ENCODE data around the gene L3MBTL3.

L3MBTL3 gene

DNA sequence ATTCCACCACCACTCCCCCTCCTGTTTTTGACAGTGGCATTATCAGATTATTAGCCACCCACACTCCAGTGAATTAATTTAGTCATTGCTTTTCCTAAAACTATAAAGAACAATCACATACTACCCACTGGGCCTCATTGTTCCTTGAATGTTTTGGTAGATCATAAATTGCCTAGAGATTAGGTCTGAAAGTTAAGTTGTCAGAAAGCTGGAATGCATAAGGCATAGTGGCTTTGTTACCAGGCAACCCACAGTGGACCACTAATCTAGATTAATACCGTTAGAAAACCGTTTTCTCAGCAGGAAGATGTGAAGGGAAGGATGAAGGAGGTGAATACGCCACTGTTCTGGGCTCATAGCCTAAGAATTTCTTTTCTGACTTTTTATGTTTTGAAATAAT is 128.7 kb downstream of the L3MBTL3 start:
- TF ChIP-seq SIN3A (IDR thresholded peaks at IDR 0.05; ENCODE audit: borderline replicate concordance, insufficient read depth, low read length) (no peak), TAF1 (IDR thresholded peaks at IDR 0.05; ENCODE audit: borderline replicate concordance, insufficient read depth, low read length) (no peak)

DNA sequence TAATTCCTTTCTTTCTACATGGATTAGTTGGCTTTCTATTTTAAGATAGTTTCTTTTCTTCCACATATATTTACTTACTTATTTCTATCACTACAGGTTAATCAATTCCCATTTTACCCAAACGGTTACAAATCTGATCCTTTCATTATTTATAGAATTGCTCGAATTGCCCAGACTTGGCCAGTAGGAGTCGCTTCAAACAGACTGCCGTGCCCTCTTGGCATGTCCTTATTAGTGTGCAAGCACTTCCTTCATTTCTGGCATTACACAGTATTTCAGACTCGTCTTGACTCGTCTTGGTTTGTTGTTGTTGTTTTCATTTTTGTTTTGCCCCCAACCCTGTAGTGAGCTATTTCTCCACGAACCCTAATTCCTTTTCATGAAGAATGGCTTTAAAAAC is 129.8 kb downstream of the L3MBTL3 start:
- TF ChIP-seq, protein P1, sequence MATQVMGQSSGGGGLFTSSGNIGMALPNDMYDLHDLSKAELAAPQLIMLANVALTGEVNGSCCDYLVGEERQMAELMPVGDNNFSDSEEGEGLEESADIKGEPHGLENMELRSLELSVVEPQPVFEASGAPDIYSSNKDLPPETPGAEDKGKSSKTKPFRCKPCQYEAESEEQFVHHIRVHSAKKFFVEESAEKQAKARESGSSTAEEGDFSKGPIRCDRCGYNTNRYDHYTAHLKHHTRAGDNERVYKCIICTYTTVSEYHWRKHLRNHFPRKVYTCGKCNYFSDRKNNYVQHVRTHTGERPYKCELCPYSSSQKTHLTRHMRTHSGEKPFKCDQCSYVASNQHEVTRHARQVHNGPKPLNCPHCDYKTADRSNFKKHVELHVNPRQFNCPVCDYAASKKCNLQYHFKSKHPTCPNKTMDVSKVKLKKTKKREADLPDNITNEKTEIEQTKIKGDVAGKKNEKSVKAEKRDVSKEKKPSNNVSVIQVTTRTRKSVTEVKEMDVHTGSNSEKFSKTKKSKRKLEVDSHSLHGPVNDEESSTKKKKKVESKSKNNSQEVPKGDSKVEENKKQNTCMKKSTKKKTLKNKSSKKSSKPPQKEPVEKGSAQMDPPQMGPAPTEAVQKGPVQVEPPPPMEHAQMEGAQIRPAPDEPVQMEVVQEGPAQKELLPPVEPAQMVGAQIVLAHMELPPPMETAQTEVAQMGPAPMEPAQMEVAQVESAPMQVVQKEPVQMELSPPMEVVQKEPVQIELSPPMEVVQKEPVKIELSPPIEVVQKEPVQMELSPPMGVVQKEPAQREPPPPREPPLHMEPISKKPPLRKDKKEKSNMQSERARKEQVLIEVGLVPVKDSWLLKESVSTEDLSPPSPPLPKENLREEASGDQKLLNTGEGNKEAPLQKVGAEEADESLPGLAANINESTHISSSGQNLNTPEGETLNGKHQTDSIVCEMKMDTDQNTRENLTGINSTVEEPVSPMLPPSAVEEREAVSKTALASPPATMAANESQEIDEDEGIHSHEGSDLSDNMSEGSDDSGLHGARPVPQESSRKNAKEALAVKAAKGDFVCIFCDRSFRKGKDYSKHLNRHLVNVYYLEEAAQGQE (IDR thresholded peaks at IDR 0.05; ENCODE audit: insufficient read depth in 1 of 2, low read depth in 2 of 2, low read length in 2 of 2): no peak
- TF ChIP-seq TAF1 (IDR thresholded peaks at IDR 0.05; ENCODE audit: borderline replicate concordance, insufficient read depth, low read length): no peak
- TF ChIP-seq POLR2AphosphoS5 (IDR thresholded peaks at IDR 0.05; ENCODE audit: low read depth, low read length): no peak
- no peak for TF ChIP-seq FOXP2 (optimal IDR thresholded peaks at IDR 0.05; ENCODE audit: borderline replicate concordance, extremely low read depth, extremely low read length, insufficient read depth)
- no peak for TF ChIP-seq SIN3A (IDR thresholded peaks at IDR 0.05; ENCODE audit: borderline replicate concordance, insufficient read depth, low read length)

DNA sequence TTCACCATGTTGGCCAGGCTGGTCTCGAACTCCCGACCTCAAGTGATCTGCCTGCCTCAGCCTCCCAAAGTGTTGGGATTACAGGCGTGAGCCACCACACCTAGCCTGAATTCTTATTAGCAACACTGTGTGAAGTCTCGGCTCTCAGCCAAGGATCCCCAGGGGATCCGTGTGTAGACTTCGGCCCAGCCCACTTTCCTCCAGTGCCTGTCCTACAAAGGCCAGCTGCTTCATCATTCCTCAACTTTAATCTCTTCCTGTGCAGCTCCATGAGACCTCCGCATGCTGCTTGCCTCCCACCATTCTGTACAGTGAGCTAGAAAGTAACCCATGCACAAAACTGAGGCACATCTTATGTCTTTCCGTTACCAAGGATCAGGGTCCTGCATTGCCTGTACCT is 132.5 kb downstream of the L3MBTL3 start:
- TF ChIP-seq POLR2AphosphoS5 (IDR thresholded peaks at IDR 0.05; ENCODE audit: low read depth, low read length): no peak
- no peak for TF ChIP-seq SIN3A (IDR thresholded peaks at IDR 0.05; ENCODE audit: borderline replicate concordance, insufficient read depth, low read length)
- TF ChIP-seq TAF1 (IDR thresholded peaks at IDR 0.05; ENCODE audit: borderline replicate concordance, insufficient read depth, low read length): no peak
- TF ChIP-seq, protein P1 (IDR thresholded peaks at IDR 0.05; ENCODE audit: insufficient read depth in 1 of 2, low read depth in 2 of 2, low read length in 2 of 2): no peak
- TF ChIP-seq FOXP2 (optimal IDR thresholded peaks at IDR 0.05; ENCODE audit: borderline replicate concordance, extremely low read depth, extremely low read length, insufficient read depth): no peak

DNA sequence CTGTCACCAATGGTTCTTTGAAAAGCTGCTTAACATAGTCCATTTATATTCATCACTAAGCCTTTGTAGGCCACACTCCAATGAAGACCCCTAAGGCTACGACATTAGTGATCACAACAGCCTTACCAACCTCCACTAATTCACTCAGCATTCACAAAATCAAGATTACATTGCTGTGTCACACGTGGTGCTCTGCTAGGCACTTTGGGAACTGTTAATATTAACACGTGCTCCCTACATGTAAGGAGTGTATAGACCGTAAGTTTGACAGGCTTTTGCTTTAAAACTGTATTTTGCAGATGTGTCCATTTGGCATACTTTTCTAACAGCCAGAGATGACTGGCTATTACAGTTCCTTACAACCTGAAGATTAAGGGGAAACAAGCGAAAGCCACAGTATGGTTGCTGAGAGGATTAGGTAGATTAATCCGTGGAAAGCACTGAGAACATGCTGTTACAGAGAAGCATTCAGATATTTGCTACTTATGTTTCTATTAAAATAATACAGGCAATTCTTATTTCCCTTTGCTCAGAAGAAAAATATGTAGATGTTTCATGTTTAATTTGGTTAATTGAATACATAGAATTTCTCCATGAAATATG is 134.6 kb downstream of the L3MBTL3 start:
- TF ChIP-seq POLR2AphosphoS5 (IDR thresholded peaks at IDR 0.05; ENCODE audit: low read depth, low read length): no peak
- TF ChIP-seq, protein P1 (IDR thresholded peaks at IDR 0.05; ENCODE audit: insufficient read depth in 1 of 2, low read depth in 2 of 2, low read length in 2 of 2): no peak
- no peak for TF ChIP-seq FOXP2 (optimal IDR thresholded peaks at IDR 0.05; ENCODE audit: borderline replicate concordance, extremely low read depth, extremely low read length, insufficient read depth)
- no peak for TF ChIP-seq SIN3A (IDR thresholded peaks at IDR 0.05; ENCODE audit: borderline replicate concordance, insufficient read depth, low read length)

DNA sequence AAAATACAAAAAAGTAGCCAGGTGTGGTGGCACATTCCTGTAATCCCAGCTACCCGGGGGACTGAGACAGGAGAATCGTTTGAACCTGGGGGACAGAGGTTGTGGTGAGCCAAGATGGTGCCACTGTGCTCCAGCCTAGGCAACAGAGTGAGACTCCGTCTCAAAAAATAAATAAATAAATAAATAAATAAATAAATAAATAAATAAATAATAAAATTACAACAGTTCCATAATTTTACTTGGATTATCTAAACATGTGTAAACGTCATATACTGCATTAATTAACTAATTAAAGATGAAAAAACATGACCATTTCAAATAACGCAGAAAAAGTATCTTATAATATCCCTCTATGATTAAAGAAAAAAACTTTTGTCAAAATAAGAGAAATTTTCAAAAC is 138.5 kb downstream of the L3MBTL3 start:
- TF ChIP-seq, protein P1 (IDR thresholded peaks at IDR 0.05; ENCODE audit: insufficient read depth in 1 of 2, low read depth in 2 of 2, low read length in 2 of 2): no peak
- TF ChIP-seq POLR2AphosphoS5 (IDR thresholded peaks at IDR 0.05; ENCODE audit: low read depth, low read length): no peak
